ENCODE data around the gene ZNF555.
A peak's percentile ranks its signal among the peaks of the same experiment; 100 is the strongest.
"Not testable (repeated sequence)": the region's sequence is repeated elsewhere in the genome, so short reads cannot be mapped to it uniquely, and the experiment has no call there.

The ZNF555 gene

GRCh38 chr19:2807379-2808128 is 33.7 kb upstream of the ZNF555 start:
- DNase-seq (ENCODE audit: low read depth in 2 of 2): no peak

- DNase-seq (ENCODE audit: low read depth in 2 of 2): no peak
Observed at GRCh38 chr19:2808129-2808941, 32.9 kb upstream of the ZNF555 start.

- no peak for DNase-seq (ENCODE audit: low read depth in 2 of 2)
Observed at GRCh38 chr19:2809387-2810140, 31.7 kb upstream of the ZNF555 start.

- no peak for DNase-seq (ENCODE audit: low read depth in 2 of 2)
Observed at GRCh38 chr19:2810141-2811091, 30.9 kb upstream of the ZNF555 start.

- DNase-seq (ENCODE audit: low read depth in 2 of 2): no peak
Observed at GRCh38 chr19:2811221-2811722, 30.0 kb upstream of the ZNF555 start.

DNA sequence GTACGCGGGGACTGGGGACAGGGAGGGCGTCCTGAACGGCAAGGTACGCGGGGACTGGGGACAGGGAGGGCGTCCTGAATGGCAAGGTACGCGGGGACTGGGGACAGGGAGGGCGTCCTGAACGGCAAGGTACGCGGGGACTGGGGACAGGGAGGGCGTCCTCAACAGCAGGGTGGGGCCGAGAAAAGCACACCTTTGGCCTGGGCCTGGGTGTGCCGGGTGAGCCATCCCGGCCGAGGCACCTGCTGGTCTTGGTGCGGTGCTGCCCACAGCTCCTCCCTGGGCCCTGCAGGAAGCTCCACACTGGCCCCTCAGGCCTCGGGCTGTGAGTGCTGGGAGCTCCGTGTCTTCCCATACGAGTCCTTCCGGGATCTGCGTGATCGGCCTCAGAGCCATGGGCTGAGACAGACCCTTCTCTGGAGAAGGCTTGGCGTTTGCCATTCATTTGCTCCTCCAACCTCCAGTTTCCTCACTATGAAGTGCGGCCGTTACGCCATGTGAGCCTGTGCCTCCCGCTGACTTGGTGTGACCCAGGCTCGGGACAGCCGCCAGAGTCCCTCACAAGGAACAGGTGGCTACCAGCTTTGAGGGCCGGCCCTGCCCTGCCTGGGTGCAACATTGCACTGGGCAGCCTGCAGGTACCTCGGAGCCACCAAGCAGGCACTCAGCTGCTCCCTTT is 29.4 kb upstream of the ZNF555 start:
- DNase-seq (ENCODE audit: low read depth in 2 of 2): no peak

DNA sequence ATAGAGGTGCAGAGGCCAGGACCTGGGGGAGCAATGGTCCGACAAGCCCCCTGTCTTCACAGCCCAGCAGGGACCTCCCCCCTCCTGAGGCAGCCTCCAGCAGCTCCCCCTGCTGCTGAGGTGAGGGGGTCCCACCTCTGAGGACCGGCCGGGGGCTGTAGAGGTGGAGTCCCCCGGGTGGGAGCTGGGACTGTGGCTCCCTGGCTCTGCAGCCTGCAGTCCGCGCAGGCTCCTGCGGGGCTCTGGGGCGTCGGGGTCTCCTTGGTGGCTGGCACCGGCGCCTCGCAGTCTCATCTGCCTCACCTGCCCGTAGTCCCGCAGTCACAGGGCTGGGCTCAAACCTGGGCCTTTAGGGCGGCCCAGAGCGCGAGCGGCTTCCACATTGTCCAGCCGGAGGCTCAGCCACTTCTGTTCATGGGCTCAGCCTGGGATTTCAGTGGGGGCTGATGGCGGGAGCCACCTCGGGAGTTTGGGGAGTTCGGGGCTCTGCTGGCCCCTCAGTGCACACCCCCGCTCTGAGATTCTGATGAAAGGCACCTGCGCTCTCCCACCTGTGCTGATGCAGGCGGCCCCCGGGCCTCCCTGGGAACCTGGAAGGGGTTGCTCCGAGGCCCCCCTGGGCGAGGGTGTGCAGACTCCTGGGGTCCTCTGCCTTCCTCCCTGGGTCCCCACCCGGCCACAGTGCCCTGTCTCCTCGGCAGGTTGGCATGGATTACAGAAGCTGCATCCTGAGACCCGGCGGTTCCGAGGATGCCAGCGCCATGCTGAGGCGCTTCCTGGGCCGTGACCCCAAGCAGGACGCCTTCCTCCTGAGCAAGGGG is 28.7 kb upstream of the ZNF555 start:
- no peak for DNase-seq (ENCODE audit: low read depth in 2 of 2)

- DNase-seq (ENCODE audit: low read depth in 2 of 2): no peak
Observed at GRCh38 chr19:2813235-2814160, 27.8 kb upstream of the ZNF555 start.

DNA sequence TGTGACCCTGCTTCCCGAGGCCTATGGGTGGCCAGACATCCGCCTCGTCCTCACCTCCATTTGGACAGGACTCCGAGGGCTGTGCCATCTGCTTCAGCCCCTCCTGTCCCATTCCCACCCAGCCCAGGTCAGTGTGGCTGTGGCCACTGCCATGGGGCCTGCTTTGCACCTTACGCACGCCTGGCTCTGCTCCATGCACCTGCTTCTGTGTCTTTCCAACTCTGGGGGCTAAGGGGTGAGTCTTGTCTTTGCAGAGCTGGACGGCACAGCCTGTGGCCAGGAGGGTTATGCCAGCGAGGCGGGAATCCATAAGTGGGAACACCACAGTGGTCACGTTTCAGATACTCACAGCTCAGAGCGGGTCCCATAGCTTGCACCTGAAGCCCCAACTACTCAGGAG is 26.8 kb upstream of the ZNF555 start:
- DNase-seq (ENCODE audit: low read depth in 2 of 2): no peak

- DNase-seq (ENCODE audit: low read depth in 2 of 2): no peak
Observed at GRCh38 chr19:2815191-2815614, 26.1 kb upstream of the ZNF555 start.

DNA sequence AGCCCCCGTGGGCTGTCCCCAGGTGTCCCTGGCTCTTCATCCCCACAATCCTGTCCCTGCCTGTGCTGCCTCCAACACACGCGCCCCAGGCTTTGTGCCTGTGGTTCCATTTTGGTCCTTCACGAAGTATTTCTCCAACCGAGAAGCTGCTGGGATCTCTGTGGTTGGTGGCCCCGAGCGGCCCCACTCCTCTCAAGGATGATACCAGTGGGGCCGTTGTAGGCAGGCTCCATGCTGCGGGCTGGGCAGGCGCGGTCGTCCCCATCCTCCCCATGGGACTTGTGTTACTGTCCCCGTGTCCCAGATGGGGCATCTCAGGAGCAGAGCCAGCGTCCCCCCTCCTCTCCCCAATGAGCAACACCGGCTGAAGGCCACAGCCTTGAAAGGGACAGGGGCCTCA is 25.4 kb upstream of the ZNF555 start:
- DNase-seq (ENCODE audit: low read depth in 2 of 2): no peak

GRCh38 chr19:2816641-2817040 is 24.6 kb upstream of the ZNF555 start:
- DNase-seq (ENCODE audit: low read depth in 2 of 2): no peak

DNA sequence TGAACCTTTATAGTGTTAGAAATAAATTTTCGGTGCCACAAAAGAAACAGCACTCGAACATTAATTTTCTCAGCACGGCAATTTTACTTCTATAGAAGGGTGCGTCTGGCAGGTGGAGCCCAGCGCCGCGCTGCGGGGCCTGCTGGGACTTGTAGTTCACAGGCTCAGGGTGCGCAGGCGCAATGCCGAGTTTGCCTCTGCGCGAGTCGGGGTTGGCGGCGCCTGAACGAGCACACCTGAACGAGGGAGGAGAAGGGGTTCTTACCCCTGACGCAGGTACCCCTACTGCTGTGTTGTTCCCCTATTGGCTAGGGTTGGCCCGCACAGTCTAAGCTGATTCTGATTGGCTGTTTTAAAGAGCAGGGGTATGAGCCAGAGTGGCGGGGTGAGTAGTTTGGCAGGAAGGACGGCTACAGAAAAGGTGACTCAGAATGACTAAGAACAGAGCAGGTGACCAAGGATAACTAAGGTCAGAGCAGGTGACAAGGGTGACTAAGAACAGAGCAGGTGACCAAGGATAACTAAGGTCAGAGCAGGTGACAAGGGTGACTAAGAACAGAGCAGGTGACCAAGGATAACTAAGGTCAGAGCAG is 23.9 kb upstream of the ZNF555 start:
- DNase-seq (ENCODE audit: low read depth in 2 of 2): not testable (repeated sequence)

GRCh38 chr19:2819540-2820111 is 21.6 kb upstream of the ZNF555 start, which contains the start of gene ZNF554:
Gene ZNF554, plus strand, starts transcription at chr19:2819868. Its CDS starts 204 bp downstream, at chr19:2820072.
- peak; percentile 81 to 84 for DNase-seq (ENCODE audit: low read depth in 2 of 2)

GRCh38 chr19:2820112-2820702 is 21.1 kb upstream of the ZNF555 start:
- DNase-seq (ENCODE audit: low read depth in 2 of 2): no peak

DNA sequence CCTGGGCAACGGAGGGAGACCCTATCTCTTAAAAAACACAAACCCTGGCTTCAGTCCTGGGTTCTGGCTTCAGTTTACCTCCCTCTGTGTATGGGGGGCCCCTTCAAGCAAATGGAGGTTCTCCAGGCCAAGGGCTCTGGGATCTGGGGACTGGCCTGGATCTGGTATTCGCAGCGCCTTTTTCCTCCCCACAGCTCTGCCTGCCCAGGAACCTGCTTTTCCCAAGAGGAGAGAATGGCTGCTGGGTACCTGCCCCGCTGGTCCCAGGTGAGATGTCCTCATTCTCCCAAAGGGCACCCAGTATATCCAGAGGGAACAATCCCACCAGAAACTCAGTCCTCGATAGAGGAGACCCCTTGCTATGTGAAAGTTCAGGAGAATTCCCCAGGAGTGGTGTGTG is 18.4 kb upstream of the ZNF555 start:
- DNase-seq (ENCODE audit: low read depth in 2 of 2): no peak

DNA sequence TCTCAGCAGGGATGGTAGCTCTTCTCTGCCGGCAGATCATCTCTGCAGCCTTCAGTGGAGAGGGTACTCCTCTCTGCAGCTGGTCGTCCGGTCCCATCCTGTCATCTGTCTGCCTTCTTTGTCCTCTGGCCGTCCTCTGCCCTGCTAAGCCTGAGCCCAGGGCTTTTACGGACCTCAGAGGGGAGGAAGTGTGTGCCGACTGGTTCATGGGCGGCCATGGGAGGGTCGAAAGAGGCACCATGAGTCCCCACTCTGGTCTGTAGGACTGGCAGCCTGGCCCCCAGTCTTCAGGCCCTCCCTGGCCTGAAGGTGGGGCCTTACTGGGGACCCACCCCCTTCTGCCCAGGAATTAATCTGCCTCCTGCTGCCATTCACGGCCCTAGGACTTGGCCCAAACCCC is 17.6 kb upstream of the ZNF555 start:
- no peak for DNase-seq (ENCODE audit: low read depth in 2 of 2)

Data from fibroblast of skin of left biceps (primary cell).